RWPE1 (cell line): ENCODE results near the gene CHST11.

Experiments
- CTCF ChIA-PET: fragments of 350-600 bp; sonication (Branson Sonifier 250); formaldehyde crosslinking; extraction: SDS; loops from one replicate; lab custom pipeline; 2021; lab: Yijun Ruan, JAX
- POLR2A ChIA-PET: fragments of 400-600 bp; formaldehyde crosslinking; extraction: SDS; loops from one replicate; lab custom pipeline; 2020; ENCODE audit warnings: antibody characterized with exemption; ENCODE audit not compliant: low non-redundant PET; lab: Yijun Ruan, JAX
- DNase-seq: peaks from one replicate; pipeline ENCODE4 v3.0.0; 2012; ENCODE audit warnings: low spot score
- H3K27ac ChIP-seq: fragments of 450-650 bp; 2 replicates; pipeline ENCODE4 v1.5.1; 2017
- CTCF ChIP-seq: fragments of 450-650 bp; conservative IDR thresholded peaks from 2 replicates; pipeline ENCODE4 v1.5.1; 2017; ENCODE audit warnings: low read depth, mild to moderate bottlenecking

Gene CHST11

GRCh38 chr12:104504146-104504545 is 47.4 kb downstream of the CHST11 start:
- ChIA-PET CTCF (interaction anchor here (0.6 kb wide), 1 partner anchor 51 kb away, joined by 3 read pairs; no protein-coding TSS in a partner anchor), POLR2A (no interaction called here)
- DNase-seq: no peak
- H3K27ac ChIP-seq: no peak overlapping the region
- no peak for TF ChIP-seq CTCF

- POLR2A ChIA-PET: no interaction called here
- CTCF ChIA-PET: interaction anchor here (0.5 kb wide), 1 partner anchor 12 kb away, joined by 4 read pairs; no protein-coding TSS in a partner anchor
- DNase-seq: no peak
- no peak for TF ChIP-seq CTCF
- H3K27ac ChIP-seq: no peak overlapping the region
Measured at GRCh38 chr12:104505095-104505818, 48.5 kb downstream of the CHST11 start.

- H3K27ac ChIP-seq: no peak overlapping the region
- ChIA-PET CTCF (interaction anchor here (0.7 kb wide), 1 partner anchor 33 kb away, joined by 3 read pairs; no protein-coding TSS in a partner anchor), POLR2A (no interaction called here)
- TF ChIP-seq CTCF: no peak
- no peak for DNase-seq
Measured at GRCh38 chr12:104506676-104507401, 50.1 kb downstream of the CHST11 start.

- no peak overlapping the region for H3K27ac ChIP-seq
- no peak for TF ChIP-seq CTCF
- ChIA-PET CTCF (no interaction called here), POLR2A (no interaction called here)
- DNase-seq: peak; percentile 15
Measured at GRCh38 chr12:104507672-104508071, 50.9 kb downstream of the CHST11 start.

- TF ChIP-seq CTCF: no peak
- H3K27ac ChIP-seq: no peak overlapping the region
- CTCF ChIA-PET: no interaction called here
- POLR2A ChIA-PET: no interaction called here
- DNase-seq: no peak
Measured at GRCh38 chr12:104508752-104509446, 52.2 kb downstream of the CHST11 start.

GRCh38 chr12:104510145-104510872 is 53.6 kb downstream of the CHST11 start:
- TF ChIP-seq CTCF: no peak
- no peak for DNase-seq
- CTCF ChIA-PET: no interaction called here
- POLR2A ChIA-PET: no interaction called here
- no peak overlapping the region for H3K27ac ChIP-seq
